Measurements from ENCODE around the gene PDX1. TPM values are rescaled to one million over a fixed set of nuclear protein-coding genes. Genes with fewer than 3 reads are reported as not detected.

The PDX1 gene
- total RNA-seq, 2 experiments from 2014 or later = not detected

- H3K9me2 ChIP-seq (ENCODE audit: insufficient read depth, low read length) = no peaks in the 10 kb centered on the region
- H3K27ac ChIP-seq (ENCODE audit: low read depth, low read length, poor library complexity, severe bottlenecking) = no peak overlapping the region
- no TSS peak for BruUV-seq (replicated peaks)
- TF ChIP-seq CTCF (conservative IDR thresholded peaks at IDR 0.05; ENCODE audit: low read length) (no peak), EZH2phosphoT487 (IDR thresholded peaks at IDR 0.05; ENCODE audit: borderline replicate concordance, low read depth, low read length) (no peak)
- no peaks in the 10 kb centered on the region for H4K20me1 ChIP-seq (ENCODE audit: insufficient read depth, low read length)
- intact Hi-C loops (cut with micrococcal nuclease; ENCODE audit: unreplicated experiment) = no loop called here
- ChIA-PET CTCF (ENCODE audit: unreplicated experiment) (no interaction called here), POLR2A (interaction anchor here (0.6 to 0.7 kb wide), 3 partner anchors 172 to 1890 kb away, joined by 3 to 6 read pairs (median 3); no protein-coding TSS in a partner anchor)
- DNase-seq (ENCODE audit: low spot score) = no peak
- H3K36me3 ChIP-seq (ENCODE audit: insufficient read depth, low read length) = no peaks in the 10 kb centered on the region
- H3K79me2 ChIP-seq (ENCODE audit: insufficient read depth, low read depth, low read length) = no peaks in the 10 kb centered on the region
- H3K9me3 ChIP-seq (ENCODE audit: low read length) = no peaks in the 10 kb centered on the region
- H3K4me1 ChIP-seq (ENCODE audit: insufficient read depth, low read length, poor library complexity, severe bottlenecking) = no peaks in the 10 kb centered on the region
- H3K4me3 ChIP-seq (ENCODE audit: low read depth, low read length, poor library complexity, severe bottlenecking) = no peak overlapping the region
- H2AFZ ChIP-seq (ENCODE audit: low read length) = no peak overlapping the region
- no peak overlapping the region for H3K4me2 ChIP-seq (ENCODE audit: low read length)
Observed at GRCh38 chr13:27956576-27957300, 36.9 kb downstream of the PDX1 start.

- Histone ChIP-seq H3K4me2 (ENCODE audit: low read length) (no peak overlapping the region), H3K27ac (ENCODE audit: low read depth, low read length, poor library complexity, severe bottlenecking) (no peak overlapping the region), H3K4me1 (ENCODE audit: insufficient read depth, low read length, poor library complexity, severe bottlenecking) (no peaks in the 10 kb centered on the region), H2AFZ (ENCODE audit: low read length) (no peak overlapping the region), H3K79me2 (ENCODE audit: insufficient read depth, low read depth, low read length) (no peaks in the 10 kb centered on the region), H3K9me3 (ENCODE audit: low read length) (no peaks in the 10 kb centered on the region), H3K4me3 (ENCODE audit: low read depth, low read length, poor library complexity, severe bottlenecking) (no peak overlapping the region), H3K36me3 (ENCODE audit: insufficient read depth, low read length) (no peaks in the 10 kb centered on the region), H4K20me1 (ENCODE audit: insufficient read depth, low read length) (no peaks in the 10 kb centered on the region), H3K9me2 (ENCODE audit: insufficient read depth, low read length) (no peaks in the 10 kb centered on the region)
- TF ChIP-seq EZH2phosphoT487 (IDR thresholded peaks at IDR 0.05; ENCODE audit: borderline replicate concordance, low read depth, low read length) (no peak), CTCF (conservative IDR thresholded peaks at IDR 0.05; ENCODE audit: low read length) (no peak)
- DNase-seq (ENCODE audit: low spot score) = no peak
- intact Hi-C loops (cut with micrococcal nuclease; ENCODE audit: unreplicated experiment) = no loop called here
- CTCF ChIA-PET (ENCODE audit: unreplicated experiment) = no interaction called here
- POLR2A ChIA-PET = no interaction called here
- BruUV-seq (replicated peaks) = no TSS peak
Observed at GRCh38 chr13:27959976-27960361, 40.2 kb downstream of the PDX1 start.
